ENCODE measurements around the gene ALX4.

- TF ChIP-seq CTCF (IDR thresholded peaks at IDR 0.05): no peak
- TF ChIP-seq POLR2A (IDR thresholded peaks at IDR 0.05): no peak
These were observed 59.5 kb downstream of the ALX4 start for GRCh38 chr11:44250421-44250820.
